HG03175 (cell line): Measurements from ENCODE around the gene TMEM170B.

Source experiments
- ATAC-seq: cut with Tn5 transposase; IDR thresholded peaks from one replicate; pipeline ENCODE4 v1.9.1; 2021; ENCODE audit warnings: mild to moderate bottlenecking, moderate library complexity; ENCODE audit not compliant: unreplicated experiment

Gene TMEM170B, protein sequence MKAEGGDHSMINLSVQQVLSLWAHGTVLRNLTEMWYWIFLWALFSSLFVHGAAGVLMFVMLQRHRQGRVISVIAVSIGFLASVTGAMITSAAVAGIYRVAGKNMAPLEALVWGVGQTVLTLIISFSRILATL

DNA sequence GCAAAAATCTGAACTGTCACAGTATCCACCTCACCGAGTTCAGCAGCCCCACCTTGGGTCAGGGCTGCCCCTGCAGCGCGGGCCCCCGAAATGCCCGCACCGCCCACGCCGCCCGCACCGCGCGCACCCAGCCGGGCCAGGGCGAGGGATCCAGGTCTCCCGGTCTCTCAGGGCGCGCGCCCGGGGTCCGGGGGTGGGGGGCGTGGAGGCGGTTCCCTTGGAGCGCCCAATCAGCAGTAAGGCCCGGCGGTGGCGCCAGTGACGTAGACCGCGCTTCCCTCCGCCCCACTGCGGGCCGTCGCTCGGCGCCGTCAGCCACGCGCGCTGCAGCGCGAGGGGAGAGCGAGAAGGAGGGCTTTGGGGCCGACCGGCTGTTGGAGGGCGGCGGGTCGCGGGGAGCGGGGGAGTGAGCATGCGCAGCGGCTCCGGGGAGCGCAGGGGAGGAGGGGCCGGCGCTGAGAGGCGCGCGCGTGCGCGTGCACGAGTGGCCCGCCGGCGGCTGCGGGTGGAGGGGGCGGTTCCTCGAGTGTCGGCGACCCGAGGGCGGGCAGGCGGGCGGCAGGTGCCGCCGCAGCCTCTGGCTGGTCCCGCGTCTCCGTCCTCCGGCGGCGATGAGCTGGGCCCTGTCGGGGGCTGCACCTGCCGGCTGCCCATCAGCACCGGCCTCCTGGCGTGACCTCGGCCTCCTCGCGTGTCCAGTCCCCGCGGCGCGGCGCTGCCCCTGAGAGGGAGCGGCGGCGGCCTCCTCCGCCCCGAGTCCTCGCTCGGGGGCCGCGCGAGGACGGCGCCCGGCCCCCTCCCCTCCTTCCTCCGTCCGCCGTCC, at the start of gene TMEM170B:
Gene TMEM170B, plus strand, starts transcription at position 521 of the 823 bp plus-strand sequence. CDS start 529 bp downstream, outside the sequence.
- ATAC-seq: peak; percentile 98

DNA sequence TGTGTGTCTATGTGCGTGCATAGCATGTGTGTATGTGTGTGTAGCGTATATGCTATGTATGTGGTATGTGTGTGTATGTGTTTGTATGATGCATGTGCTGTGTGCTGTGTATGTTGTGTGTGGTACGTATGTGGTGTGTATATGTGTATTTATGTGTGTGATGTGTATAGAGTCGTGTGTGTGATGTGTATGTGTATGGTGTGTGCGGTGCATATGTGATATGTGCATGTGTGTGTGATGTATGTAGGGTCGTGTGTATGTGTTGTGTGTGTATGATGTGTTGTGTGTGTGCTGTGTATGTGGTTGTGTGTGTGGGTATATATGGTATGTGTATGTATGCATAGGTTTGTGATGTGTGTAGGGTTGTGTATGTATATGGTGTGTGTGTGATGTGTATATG, 46.6 kb upstream of the TMEM170B start:
- no peak for ATAC-seq

DNA sequence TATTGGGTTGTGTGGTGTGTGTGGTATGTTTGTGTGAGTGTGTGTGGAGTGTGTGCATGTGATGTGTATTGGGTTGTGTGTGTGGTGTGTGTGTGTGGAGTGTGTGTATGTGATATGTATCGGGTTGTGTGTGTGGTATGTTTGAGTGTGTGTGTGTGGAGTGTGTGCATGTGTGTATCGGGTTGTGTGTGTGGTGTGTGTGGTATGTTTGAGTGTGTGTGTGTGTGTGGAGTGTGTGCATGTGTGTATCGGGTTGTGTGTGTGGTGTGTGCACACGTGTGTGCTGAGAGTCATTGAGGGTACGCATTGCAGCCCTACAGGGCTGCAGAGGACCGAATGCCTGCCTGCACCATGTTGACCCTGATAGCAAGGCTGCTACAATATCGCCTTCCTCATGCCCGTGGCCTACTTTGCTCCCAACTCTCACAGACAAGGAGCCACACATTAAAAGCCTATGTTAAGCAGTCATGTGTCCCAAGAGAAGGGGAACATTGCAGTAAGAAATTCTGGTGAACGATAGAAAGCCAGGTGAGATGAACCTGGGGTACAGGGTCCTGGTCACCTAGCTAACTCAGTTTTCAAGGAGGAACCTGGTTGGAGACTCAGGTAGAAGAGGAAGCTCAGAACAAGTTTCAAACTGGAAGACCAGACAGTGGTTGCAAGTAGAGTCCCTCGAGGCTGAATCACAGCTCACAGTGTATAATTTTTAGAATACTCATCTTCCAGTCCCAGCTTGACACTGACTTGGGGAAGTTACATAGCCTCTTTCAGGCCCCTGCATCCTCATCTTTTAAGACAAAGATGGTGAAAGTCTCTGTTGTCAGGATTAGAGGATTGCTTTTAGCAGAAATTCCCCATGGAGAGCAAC, 45.7 kb upstream of the TMEM170B start:
- peak; percentile 30 for ATAC-seq

DNA sequence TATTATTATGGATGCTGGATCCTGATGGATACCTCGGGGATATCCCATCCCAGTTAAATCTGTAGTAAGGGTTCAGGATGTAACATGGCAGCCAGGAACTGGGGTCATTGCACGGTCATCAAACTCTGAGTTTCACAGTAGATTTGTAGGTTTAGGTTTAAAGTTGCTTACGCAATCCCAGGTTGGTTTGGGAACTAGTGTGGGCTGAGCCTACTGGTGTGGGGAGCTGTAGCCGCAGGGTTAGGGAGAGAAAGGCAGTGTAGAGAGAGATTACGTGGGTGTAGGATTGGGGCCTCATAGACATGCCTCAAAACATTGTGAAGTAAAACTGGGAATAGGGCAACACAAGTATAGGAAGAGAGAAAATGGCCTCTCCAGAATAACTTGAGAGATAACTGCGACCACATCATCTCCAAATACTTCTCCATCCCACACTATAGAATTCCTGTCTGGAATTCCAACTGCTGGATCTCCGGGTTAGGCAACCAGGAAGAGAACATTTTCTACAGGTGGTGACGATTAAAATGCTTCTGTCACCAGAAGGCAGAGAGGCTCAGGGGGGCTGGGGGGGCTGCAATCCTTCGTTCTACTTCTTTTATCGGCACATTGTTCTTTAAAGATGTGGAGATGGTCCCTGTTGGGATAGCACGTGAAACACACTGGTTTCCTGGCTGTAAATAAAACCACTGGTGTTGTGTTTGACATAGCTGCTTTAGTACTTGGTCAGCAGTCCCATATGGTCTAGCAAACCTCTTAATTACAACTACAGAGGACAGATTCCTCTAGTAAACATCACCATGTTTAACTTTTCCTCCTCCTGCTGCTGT, 44.9 kb upstream of the TMEM170B start:
- ATAC-seq: no peak

DNA sequence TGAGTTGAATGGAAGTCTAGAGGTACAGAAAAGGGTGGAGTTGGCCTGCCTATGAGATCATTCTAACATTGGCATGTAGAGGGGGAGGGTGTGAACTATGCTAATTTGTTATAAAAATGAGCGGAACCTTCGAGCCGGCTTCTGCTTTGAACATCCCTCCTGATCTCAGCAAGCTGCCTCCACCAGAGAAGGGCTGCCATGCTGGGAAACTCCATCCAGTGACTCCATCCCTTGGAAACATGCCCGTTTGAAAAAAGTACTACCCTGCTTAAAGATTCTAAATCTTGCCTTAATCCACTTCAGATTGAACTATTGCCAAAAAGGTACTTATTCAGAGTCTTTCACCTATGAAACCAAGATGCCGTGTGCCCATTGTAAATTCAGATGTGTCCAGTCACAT, 43.6 kb upstream of the TMEM170B start:
- no peak for ATAC-seq

DNA sequence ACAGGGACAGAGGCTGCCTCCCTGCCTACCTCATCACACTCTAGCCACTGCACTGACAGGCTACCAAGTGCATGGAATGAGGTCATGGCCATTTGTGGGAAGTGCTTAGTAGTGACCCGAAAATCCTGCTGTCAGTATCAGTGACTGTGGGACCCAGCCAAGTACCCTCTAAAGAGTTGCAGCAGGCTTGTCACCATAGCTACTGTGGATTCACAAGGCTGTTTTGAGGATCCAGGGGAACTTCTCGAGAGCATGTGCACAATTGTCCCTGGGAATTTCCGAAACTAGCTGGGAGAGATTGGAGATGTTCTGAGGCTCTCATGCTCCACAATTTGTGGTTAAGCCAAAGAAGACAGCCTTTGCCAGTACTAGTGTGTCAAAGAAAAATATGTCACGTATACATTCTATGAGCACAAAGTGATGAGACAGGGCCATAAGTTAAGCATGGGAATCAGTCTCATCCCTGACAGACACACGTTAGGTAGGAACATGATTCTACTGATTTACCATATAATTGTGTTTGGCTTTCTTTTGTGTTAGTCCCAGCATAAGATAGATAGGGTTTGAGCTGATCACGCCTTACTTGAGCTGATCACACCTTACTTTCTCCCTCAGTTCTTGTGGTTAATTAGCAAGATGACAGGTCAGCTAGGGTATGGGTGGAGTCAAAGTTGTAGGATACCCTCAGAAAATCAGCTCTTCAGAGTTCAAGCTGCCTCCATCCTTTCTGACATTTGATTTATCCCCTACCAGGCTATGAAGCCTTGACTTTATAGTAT, 42.6 kb upstream of the TMEM170B start:
- ATAC-seq: no peak

DNA sequence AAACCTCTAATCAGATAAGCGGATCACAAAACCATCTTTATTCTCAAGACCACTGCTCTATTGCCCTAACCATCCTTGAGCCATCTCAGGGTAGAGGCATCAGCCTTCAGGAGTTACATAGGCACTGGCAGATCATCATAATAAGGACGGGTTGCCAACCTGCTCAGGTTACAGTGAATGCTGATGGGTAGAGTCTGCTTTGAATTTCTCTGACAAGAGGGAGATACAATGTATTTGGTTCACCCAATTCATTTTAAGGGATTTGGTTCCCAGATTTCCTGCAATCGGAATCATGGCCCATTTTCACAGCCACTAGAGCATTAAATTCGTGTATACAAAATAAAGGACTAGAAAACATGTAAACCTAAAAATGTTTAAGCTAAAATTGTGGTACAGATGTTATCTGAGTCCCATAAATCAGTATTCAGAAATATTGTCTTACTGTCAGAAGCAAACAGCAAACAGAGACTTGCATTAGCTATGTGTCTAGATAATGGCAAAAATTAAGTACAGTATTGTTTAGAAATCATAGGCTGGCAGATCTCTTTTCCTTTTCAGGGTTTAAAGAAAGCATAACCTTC, 41.9 kb upstream of the TMEM170B start:
- ATAC-seq: no peak

DNA sequence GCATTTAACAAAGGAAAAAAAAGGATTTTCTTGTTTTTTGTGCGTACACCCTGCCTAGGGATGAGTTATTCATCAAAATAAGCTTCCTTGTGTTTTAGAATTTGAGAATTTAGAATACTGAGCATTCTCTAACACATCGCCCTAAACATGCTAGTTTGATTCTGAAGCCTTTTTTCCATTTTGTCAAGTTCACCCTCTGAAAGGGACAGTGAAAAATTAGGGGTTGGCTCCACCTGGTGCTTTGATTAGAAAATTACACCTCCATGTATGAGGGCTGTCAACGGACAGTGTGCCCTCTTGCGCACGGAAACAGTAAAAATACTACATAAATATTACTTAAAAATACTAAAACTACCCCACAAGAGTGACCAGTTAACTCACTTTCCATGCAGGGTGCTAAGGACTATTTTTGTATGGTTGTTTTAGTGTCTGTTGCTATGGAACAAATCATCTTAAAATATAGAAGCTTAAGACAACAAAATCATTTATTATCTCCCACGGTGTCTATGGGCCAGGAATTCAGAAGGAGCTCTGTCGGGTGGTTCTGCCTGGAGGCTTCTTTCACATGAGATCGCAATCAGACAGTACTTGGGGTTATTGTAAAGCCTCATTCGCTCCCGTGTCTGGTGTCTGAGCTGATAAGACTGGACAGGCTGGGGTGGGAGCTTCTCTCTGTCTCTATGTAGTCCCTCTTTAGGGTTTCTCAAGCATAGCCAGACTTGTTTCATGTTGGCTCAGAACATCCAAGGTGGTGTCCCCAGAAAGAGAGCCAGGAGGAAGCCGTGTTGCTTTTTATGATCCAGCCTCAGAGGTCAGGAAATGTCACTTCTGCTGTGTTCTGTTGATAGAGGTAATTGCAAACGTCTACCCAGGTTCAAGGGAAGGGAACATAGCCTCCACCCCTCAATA, 41.1 kb upstream of the TMEM170B start:
- ATAC-seq: peak; percentile 58

DNA sequence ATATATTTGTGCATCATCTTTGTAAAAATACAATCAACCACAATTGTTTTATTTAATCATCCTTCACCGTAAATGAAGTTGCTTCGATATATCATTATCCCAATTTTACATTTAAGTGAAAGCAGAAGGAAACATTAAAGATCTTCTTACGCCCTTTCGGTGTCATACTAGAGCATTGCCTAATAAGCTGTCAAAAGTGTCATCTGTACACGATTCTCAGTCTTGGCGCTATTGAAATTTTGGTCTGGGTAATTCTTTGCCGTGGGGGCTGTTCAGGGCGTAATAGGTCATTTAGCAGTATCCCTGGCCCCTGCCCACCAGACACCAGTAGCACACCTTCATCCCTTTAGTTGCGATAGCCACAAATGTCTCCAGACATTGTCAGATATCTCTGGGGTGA, 40.4 kb upstream of the TMEM170B start:
- ATAC-seq: no peak

DNA sequence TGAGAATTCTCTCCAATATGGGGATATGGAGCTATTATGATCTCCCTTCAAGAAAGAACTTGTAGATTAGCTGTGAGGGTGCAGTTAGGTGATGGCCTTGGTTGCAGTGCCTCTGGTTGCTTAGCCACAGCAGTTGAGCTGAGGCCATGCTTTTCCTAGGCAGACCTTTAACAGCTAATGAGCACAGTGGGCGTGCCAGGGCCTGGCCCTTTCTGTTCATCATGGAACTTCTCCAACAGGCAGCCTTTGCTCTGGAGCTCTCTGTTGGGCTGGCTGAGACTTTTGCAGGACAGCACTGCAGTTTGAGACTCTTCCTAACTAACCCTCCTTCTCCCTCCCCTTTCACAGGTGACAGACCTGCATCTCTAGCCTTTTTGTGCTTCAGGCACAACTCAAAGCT, 39.7 kb upstream of the TMEM170B start:
- ATAC-seq: no peak

DNA sequence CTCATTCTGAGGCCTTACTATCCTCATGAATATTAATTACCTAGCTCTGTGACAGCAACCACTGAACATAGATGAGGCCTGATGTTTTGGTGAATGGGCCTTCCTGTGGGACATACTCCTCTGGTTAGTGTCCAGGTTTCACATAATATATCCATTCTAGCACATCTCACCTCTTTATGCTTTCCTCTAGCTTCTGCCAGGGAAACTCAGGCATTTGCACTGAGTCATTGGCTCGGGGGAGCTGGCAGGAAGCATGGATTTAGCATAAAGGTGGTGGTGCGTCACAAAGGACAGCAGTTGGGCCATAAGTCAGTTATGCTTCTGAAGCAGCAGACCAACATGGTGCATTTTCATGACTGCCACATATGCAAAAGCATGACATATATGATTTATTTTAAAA, 37.5 kb upstream of the TMEM170B start:
- no peak for ATAC-seq

DNA sequence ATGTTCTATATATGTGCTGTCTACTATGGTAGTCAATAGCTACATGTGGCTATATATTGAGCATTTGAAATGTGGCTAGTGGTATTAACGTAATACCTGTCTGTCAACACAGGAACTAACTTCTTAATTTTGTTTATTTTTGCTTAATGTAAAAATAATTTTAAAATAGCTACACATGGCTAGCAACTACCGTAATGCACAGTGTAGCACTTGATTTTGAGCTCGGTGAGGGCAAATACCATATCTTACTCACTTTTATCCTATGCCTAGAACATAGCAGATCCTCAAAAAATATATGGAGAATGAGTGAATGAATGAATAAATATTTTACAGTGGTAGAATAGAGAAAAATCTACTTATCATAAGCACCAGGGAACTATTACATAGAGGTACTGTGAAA, 28.1 kb upstream of the TMEM170B start:
- no peak for ATAC-seq

DNA sequence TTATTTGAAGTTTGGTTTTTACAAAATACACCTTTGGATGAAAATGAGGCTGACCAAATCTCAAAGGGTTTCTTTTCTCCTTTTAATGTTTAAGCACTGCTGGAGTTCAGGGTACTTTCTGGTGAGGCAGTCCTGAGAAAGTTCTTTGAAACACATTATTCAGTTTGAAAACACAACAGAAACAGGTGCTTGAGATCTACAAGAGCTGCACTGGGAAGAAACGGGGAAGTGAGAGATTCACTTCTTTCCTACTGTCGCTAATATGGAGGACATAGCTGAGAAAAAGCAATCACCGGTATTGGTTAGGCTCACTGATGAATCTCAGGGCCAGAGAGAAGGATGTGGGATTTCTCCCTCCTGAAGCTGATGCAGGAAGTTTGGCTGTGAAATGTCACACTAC, 22.9 kb upstream of the TMEM170B start:
- ATAC-seq: peak; percentile 81

DNA sequence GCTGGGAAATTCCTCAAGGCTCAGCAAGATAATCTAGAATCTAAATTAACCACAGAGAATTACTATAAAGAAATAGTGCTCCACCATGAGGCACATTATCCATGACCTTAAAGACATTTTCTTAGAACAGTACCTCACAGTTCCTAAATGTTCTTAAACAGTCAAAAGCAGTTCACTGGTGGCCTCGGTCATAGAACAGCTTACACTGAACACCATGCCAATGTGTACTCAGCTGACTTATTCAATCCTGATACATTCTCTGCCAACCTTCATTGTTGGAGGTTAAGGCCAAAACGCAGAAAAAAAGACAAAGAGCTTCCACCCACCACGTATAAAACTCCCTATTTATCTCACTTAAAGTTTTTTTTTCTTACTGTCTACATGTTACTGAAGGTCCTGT, 21.8 kb upstream of the TMEM170B start:
- no peak for ATAC-seq

DNA sequence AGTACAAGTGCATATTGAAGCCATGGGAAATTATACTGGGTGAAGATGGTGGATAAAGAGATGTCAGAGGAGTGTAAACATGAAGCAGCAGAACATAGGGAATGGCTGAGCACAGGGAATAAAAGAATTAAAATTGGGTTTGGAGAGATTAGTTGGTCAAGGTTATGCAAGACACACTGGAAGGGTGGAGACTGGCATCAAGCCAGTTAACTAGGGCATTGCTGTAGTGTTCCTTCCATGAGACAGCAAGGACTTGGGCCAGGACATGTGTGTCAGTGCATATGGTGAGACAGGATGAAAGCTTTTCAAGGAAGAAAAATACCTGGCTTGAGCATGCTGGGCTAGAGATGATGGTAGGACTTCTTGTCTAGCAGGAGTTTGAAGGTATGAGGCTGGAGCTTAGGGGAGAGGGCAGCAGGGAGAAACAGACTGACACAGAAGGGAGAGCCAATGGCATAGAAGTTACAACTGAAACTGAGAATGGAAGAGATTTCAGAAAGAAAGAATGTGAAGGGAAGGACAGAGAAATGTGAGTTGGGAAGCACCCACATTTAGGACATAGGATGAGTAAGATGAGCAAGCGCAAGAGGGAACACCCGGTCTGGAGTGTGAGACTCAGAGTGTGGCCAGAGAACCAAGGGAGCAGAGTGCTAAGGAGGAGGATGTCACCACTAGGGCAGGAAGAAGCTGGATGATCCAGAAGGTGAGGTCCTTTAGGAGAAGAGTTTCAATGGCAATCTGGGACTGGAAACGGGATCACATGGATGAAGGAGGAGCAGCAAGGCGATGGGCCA, 14.5 kb upstream of the TMEM170B start:
- no peak for ATAC-seq

DNA sequence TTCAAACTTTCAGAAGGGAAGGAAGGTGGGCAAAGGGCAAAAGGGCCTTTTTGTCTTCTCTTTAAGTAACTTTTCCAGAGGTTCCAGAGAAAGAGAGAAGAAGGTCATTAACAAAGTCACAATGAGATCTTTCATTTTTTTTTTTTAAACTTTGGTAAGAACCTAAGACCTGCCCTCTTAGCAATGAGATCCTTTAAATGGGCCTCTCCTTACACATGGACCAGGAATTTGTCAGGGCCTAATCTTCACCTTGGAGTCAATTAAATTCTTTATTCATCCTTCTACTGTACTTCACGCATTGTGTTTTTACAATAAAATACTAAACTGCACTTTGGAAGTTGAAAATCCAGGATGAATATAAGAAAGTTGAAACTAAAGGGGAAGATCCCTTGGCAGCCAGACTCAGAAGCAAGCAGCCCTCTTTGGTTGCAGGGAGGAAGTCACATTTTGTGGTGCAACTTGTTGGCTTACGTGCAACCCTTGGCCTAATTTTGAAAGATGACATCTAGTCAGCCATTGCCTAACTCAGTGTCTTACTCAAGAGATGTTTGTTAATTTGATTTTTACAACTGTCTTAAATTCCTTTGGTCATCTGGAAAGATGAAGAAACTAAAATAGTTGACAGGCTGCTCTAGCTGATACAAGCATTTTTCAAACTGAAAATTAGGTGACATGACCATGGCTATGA, 11.9 kb upstream of the TMEM170B start:
- no peak for ATAC-seq

DNA sequence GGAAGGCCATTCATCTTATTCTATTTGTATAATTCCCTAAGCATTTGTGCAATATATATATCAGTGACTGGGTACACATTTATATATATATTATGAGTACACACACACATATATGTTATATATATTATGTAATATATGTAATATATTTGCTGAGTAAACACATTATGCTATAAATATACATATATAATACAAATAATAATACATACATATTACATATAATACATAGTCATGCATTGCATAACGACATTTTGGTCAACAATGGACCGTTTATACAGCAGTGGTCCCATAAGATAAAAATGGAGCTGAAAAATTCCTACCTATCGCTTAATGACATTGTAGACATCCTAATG, 11.4 kb upstream of the TMEM170B start:
- no peak for ATAC-seq
